Gastrocnemius medialis (tissue), 4 donors: Measurements from ENCODE around the gene SAV1. TPM values are rescaled to one million over a fixed set of nuclear protein-coding genes. Genes with fewer than 3 reads are reported as not detected.
"Not testable (repeated sequence)": the region's sequence is repeated elsewhere in the genome, so short reads cannot be mapped to it uniquely, and the experiment has no call there.

Experiments used
- ATAC-seq, 2 donors: fragments of 150-250 bp; one replicate each; pipeline ENCODE4 v1.9.1; 2016
- DNase-seq, 2 donors: peaks; one replicate each; pipeline ENCODE4 v3.0.0-alpha.2; 2019
- H3K27ac ChIP-seq, 4 donors: fragments of 200-600 bp; sonication (generic); 1 replicate in 1 of 4; 2 replicates in 3 of 4; pipeline ENCODE4 v1.5.1; 2016 to 2018; ENCODE audit warnings: mild to moderate bottlenecking in 2 of 4, moderate library complexity in 1 of 4
- H3K27me3 ChIP-seq, 3 donors: fragments of 200-600 bp; sonication (generic) in 2 of 3; 1 replicate in 1 of 3; 2 replicates in 2 of 3; pipeline versions ENCODE4 v1.5.1 to v1.6.0; 2016 to 2019; ENCODE audit warnings: mild to moderate bottlenecking in 1 of 3, moderate library complexity in 1 of 3
- H3K36me3 ChIP-seq, 2 donors: fragments of 200-600 bp; sonication (generic) in 1 of 2; one replicate each; pipeline ENCODE4 v1.5.1; 2017 to 2018
- H3K4me1 ChIP-seq, 2 donors: fragments of 200-600 bp; sonication (generic) in 1 of 2; one replicate each; pipeline ENCODE4 v1.5.1; 2016 to 2017; ENCODE audit warnings: mild to moderate bottlenecking in 2 of 2
- H3K4me3 ChIP-seq, 4 donors: fragments of 200-600 bp; sonication (generic) in 3 of 4; 1 replicate in 1 of 4; 2 replicates in 3 of 4; pipeline ENCODE4 v1.5.1; 2016 to 2019; ENCODE audit warnings: mild to moderate bottlenecking in 2 of 4
- H3K9me3 ChIP-seq, 3 donors: fragments of 200-600 bp; sonication (generic) in 2 of 3; 1 replicate in 1 of 3; 2 replicates in 2 of 3; pipeline ENCODE4 v1.5.1; 2016 to 2019
- CTCF ChIP-seq, 5 experiments: fragments of 450-650 bp in 3 of 5; fragments of 200-600 bp in 2 of 5; sonication (generic) in 2 of 5; IDR thresholded peaks in 4 of 5; conservative IDR thresholded peaks in 1 of 5; 1 replicate in 4 of 5; 2 replicates in 1 of 5; pipeline ENCODE4 v1.5.1; 2016 to 2019; ENCODE audit warnings: antibody characterized with exemption in 5 of 5, mild to moderate bottlenecking in 3 of 5, moderate library complexity in 3 of 5
- POLR2A ChIP-seq, 2 donors: fragments of 450-650 bp; IDR thresholded peaks; one replicate each; pipeline ENCODE4 v1.6.1; 2017; ENCODE audit warnings: antibody characterized with exemption in 2 of 2, mild to moderate bottlenecking in 2 of 2, moderate library complexity in 2 of 2
- in situ Hi-C, 4 donors: fragments of 200-750 bp; cut with MboI; loops; one replicate each; pipeline versions ENCODE4 v1.15.0 to v1.8.0; 2017; ENCODE audit warnings: low sequenced_read_pairs in 4 of 4
- intact Hi-C: fragments of 100-400 bp; cut with DNase I; formaldehyde crosslinking; loops from one replicate; pipeline ENCODE4 v1.15.1; 2023; ENCODE audit warnings: low total_unique reads
- total RNA-seq, 4 donors: library from RNA; depleted of rRNA; stranded (reverse); fragments of >200 nt; gene quantifications; one replicate each; pipeline versions ENCODE4 v1.1.0 to v1.2.3, GENCODE V29; 2016

The SAV1 gene
- total RNA-seq, 4 donors from 2014 or later, result 18.3 to 68.7 (median 36.8) TPM

GRCh38 chr14:50705026-50705593 lies 37.0 kb upstream of the SAV1 start:
- no peak overlapping the region for H3K4me3 ChIP-seq
- H3K27me3 ChIP-seq, result no peaks in the 10 kb centered on the region
- intact Hi-C loops, result no loop called here
- TF ChIP-seq CTCF (IDR thresholded peaks at IDR 0.05 in 4 of 5, conservative IDR thresholded peaks at IDR 0.05 in 1 of 5) (no peak), POLR2A (IDR thresholded peaks at IDR 0.05) (no peak)
- DNase-seq (no peak), ATAC-seq (no peak)
- no peaks in the 10 kb centered on the region for H3K9me3 ChIP-seq
- H3K27ac ChIP-seq, result no peak overlapping the region
- H3K4me1 ChIP-seq, result no peaks in the 10 kb centered on the region
- in situ Hi-C loops, result no loop called here
- H3K36me3 ChIP-seq, result no peaks in the 10 kb centered on the region

- in situ Hi-C loops (no loop called here), intact Hi-C loops (no loop called here)
- Histone ChIP-seq H3K27ac (no peak overlapping the region), H3K36me3 (no peaks in the 10 kb centered on the region), H3K4me3 (no peak overlapping the region), H3K4me1 (no peaks in the 10 kb centered on the region), H3K9me3 (no peaks in the 10 kb centered on the region), H3K27me3 (no peaks in the 10 kb centered on the region)
- ATAC-seq (no peak), DNase-seq (no peak)
- TF ChIP-seq POLR2A (IDR thresholded peaks at IDR 0.05), result no peak
Measured at GRCh38 chr14:50704454-50705010, 36.4 kb upstream of the SAV1 start.

GRCh38 chr14:50697659-50698290 lies 29.7 kb upstream of the SAV1 start:
- intact Hi-C loops, result no loop called here
- Histone ChIP-seq H3K27ac (no peak overlapping the region), H3K36me3 (no peaks in the 10 kb centered on the region), H3K4me1 (no peaks in the 10 kb centered on the region), H3K4me3 (no peak overlapping the region), H3K9me3 (no peaks in the 10 kb centered on the region), H3K27me3 (no peaks in the 10 kb centered on the region)
- TF ChIP-seq POLR2A (IDR thresholded peaks at IDR 0.05) (no peak), CTCF (IDR thresholded peaks at IDR 0.05 in 4 of 5, conservative IDR thresholded peaks at IDR 0.05 in 1 of 5) (no peak)
- in situ Hi-C loops, result no loop called here
- no peak for DNase-seq
- no peak for ATAC-seq

- H3K36me3 ChIP-seq, H3K4me3 ChIP-seq, intact Hi-C loops, in situ Hi-C loops, H3K9me3 ChIP-seq, ATAC-seq, DNase-seq, H3K27me3 ChIP-seq, H3K27ac ChIP-seq, H3K4me1 ChIP-seq: not testable (repeated sequence)
Measured at GRCh38 chr14:50694260-50694659, 26.2 kb upstream of the SAV1 start.

- Histone ChIP-seq H3K27ac (no peak overlapping the region), H3K27me3 (no peaks in the 10 kb centered on the region), H3K36me3 (no peaks in the 10 kb centered on the region), H3K9me3 (no peaks in the 10 kb centered on the region), H3K4me3 (no peak overlapping the region), H3K4me1 (no peaks in the 10 kb centered on the region)
- in situ Hi-C loops (no loop called here), intact Hi-C loops (no loop called here)
- DNase-seq (no peak), ATAC-seq (no peak)
- TF ChIP-seq POLR2A (IDR thresholded peaks at IDR 0.05), result no peak
- TF ChIP-seq CTCF (IDR thresholded peaks at IDR 0.05 in 4 of 5, conservative IDR thresholded peaks at IDR 0.05 in 1 of 5), result no peak
Measured at GRCh38 chr14:50688875-50689274, 20.8 kb upstream of the SAV1 start.
